ENCODE data around the gene P2RX1.
A peak's percentile ranks its signal among the peaks of the same experiment; 100 is the strongest.

P2RX1 gene

GRCh38 chr17:3915995-3916696 is at the start of gene P2RX1:
Gene P2RX1 (minus strand): TSS chr17:3916465. CDS start chr17:3916225, 240 bp downstream.
- peak; percentile 29 for DNase-seq (ENCODE audit: low spot score)

- DNase-seq (ENCODE audit: low spot score), result peak; percentile 66
Observed at GRCh38 chr17:3965118-3965800, 49.0 kb upstream of the P2RX1 start.

GRCh38 chr17:3964203-3965117 is 48.2 kb upstream of the P2RX1 start, which contains the start of gene ATP2A3:
Gene ATP2A3 (minus strand): TSS chr17:3964437. CDS start chr17:3964291, 146 bp downstream.
- peak; percentile 63 for DNase-seq (ENCODE audit: low spot score)

- DNase-seq (ENCODE audit: low spot score), result no peak
Observed at GRCh38 chr17:3963237-3964201, 47.3 kb upstream of the P2RX1 start.

GRCh38 chr17:3962965-3963236 is 46.6 kb upstream of the P2RX1 start:
- no peak for DNase-seq (ENCODE audit: low spot score)

- no peak for DNase-seq (ENCODE audit: low spot score)
Observed at GRCh38 chr17:3962217-3962964, 46.1 kb upstream of the P2RX1 start.

- no peak for DNase-seq (ENCODE audit: low spot score)
Observed at GRCh38 chr17:3961564-3962047, 45.3 kb upstream of the P2RX1 start.

GRCh38 chr17:3960764-3961163 is 44.5 kb upstream of the P2RX1 start:
- DNase-seq (ENCODE audit: low spot score), result no peak

- no peak for DNase-seq (ENCODE audit: low spot score)
Observed at GRCh38 chr17:3959921-3960601, 43.8 kb upstream of the P2RX1 start.

GRCh38 chr17:3959295-3959899 is 43.1 kb upstream of the P2RX1 start:
- DNase-seq (ENCODE audit: low spot score), result peak; percentile 39

- no peak for DNase-seq (ENCODE audit: low spot score)
Observed at GRCh38 chr17:3957735-3958599, 41.7 kb upstream of the P2RX1 start.

GRCh38 chr17:3956983-3957382 is 40.7 kb upstream of the P2RX1 start:
- no peak for DNase-seq (ENCODE audit: low spot score)

- DNase-seq (ENCODE audit: low spot score), result no peak
Observed at GRCh38 chr17:3956327-3956957, 40.2 kb upstream of the P2RX1 start.

GRCh38 chr17:3955673-3955988 is 39.4 kb upstream of the P2RX1 start:
- no peak for DNase-seq (ENCODE audit: low spot score)

GRCh38 chr17:3954976-3955672 is 38.9 kb upstream of the P2RX1 start:
- DNase-seq (ENCODE audit: low spot score), result no peak

GRCh38 chr17:3954086-3954485 is 37.8 kb upstream of the P2RX1 start:
- DNase-seq (ENCODE audit: low spot score), result no peak

GRCh38 chr17:3953542-3953941 is 37.3 kb upstream of the P2RX1 start:
- no peak for DNase-seq (ENCODE audit: low spot score)

- DNase-seq (ENCODE audit: low spot score), result no peak
Observed at GRCh38 chr17:3952186-3952585, 35.9 kb upstream of the P2RX1 start.
